Coronary artery (tissue), 2 donors: ENCODE data around the gene MRPL45.

ENCODE experiments used
- DNase-seq: peaks from one replicate; pipeline ENCODE4 v3.0.0-alpha.2; 2017; ENCODE audit warnings: low spot score
- H3K27ac ChIP-seq, 2 donors: fragments of 200-600 bp; sonication (generic); one replicate each; pipeline ENCODE4 v1.5.1; 2016 to 2019
- H3K4me3 ChIP-seq: fragments of 200-600 bp; sonication (generic); 2 replicates; pipeline ENCODE4 v1.5.1; 2016; ENCODE audit warnings: mild to moderate bottlenecking, moderate library complexity
- TF ChIP-seq, protein P1 (sequence below): fragments of 200-600 bp; sonication (generic); IDR thresholded peaks from one replicate; pipeline ENCODE4 v1.5.1; 2019; ENCODE audit warnings: antibody characterized with exemption

The MRPL45 gene

DNA sequence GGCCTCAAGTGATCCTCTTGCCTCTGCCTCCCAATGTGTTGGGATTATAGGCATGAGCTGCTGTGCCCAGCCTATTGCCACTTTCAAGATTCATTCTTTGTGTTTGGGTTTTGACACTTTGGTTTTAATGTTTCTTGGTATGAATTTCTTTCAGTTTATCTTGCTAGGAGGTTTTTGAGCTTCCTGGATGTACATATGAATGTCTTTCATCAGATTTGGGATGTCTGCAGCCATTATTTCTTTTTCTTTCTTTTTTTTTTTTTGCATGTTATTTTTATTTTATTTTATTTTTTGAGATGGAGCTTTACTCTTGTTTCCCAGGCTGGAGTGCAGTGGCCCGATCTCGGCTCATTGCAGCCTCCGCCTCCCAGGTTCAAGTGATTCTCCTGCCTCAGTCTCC is 18.5 kb downstream of the MRPL45 start:
- TF ChIP-seq, protein P1, sequence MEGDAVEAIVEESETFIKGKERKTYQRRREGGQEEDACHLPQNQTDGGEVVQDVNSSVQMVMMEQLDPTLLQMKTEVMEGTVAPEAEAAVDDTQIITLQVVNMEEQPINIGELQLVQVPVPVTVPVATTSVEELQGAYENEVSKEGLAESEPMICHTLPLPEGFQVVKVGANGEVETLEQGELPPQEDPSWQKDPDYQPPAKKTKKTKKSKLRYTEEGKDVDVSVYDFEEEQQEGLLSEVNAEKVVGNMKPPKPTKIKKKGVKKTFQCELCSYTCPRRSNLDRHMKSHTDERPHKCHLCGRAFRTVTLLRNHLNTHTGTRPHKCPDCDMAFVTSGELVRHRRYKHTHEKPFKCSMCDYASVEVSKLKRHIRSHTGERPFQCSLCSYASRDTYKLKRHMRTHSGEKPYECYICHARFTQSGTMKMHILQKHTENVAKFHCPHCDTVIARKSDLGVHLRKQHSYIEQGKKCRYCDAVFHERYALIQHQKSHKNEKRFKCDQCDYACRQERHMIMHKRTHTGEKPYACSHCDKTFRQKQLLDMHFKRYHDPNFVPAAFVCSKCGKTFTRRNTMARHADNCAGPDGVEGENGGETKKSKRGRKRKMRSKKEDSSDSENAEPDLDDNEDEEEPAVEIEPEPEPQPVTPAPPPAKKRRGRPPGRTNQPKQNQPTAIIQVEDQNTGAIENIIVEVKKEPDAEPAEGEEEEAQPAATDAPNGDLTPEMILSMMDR: no peak
- H3K27ac ChIP-seq: no peak overlapping the region
- no peak overlapping the region for H3K4me3 ChIP-seq
- DNase-seq: no peak

GRCh38 chr17:38317081-38317480 is 20.1 kb downstream of the MRPL45 start:
- no peak for DNase-seq
- no peak overlapping the region for H3K4me3 ChIP-seq
- H3K27ac ChIP-seq: no peak overlapping the region
- TF ChIP-seq, protein P1: no peak

GRCh38 chr17:38320482-38320881 is 23.5 kb downstream of the MRPL45 start:
- peak; percentile 17 for DNase-seq
- TF ChIP-seq, protein P1: no peak
- Histone ChIP-seq H3K27ac (no peak overlapping the region), H3K4me3 (no peak overlapping the region)

GRCh38 chr17:38322156-38322779 is 25.3 kb downstream of the MRPL45 start:
- TF ChIP-seq, protein P1: peak; percentile 63
- no peak overlapping the region for H3K4me3 ChIP-seq
- no peak overlapping the region for H3K27ac ChIP-seq
- DNase-seq: peak; percentile 54

GRCh38 chr17:38322897-38323296 is 25.9 kb downstream of the MRPL45 start:
- TF ChIP-seq, protein P1: no peak

DNA sequence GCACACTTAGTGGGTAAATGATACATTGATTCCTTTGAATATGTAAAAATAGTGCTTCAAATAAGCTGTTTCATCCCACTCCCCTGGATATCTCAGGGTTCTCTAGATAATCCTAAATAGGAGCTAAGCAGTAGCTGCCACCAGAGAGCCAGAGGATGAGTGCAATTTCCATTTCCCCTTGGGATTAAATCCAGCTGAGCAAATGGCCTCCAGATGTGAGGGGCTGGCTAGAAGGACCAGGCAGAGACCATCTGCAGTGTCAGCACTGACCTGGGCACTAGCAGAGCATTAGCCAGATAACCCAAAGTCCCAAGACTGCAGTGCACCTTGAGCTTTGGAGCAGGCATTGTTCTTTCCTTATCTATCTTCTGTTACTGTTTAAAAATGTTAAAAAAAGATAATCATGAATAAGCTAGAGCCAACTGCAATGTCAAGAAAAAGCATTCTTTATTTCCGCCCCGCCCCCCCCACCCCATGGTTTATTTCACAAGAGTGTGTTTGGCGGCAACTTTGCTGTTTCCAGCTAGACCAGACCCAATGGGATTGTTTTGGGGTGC is 27.3 kb downstream of the MRPL45 start:
- peak; percentile 36 for DNase-seq
- no peak overlapping the region for H3K4me3 ChIP-seq
- TF ChIP-seq, protein P1: no peak
- H3K27ac ChIP-seq: no peak overlapping the region

More at GRCh38 chr17:38322897-38323296, 25.9 kb downstream of the MRPL45 start:
- H3K4me3 ChIP-seq: no peak overlapping the region
- DNase-seq: peak; percentile 31
- no peak overlapping the region for H3K27ac ChIP-seq

DNA sequence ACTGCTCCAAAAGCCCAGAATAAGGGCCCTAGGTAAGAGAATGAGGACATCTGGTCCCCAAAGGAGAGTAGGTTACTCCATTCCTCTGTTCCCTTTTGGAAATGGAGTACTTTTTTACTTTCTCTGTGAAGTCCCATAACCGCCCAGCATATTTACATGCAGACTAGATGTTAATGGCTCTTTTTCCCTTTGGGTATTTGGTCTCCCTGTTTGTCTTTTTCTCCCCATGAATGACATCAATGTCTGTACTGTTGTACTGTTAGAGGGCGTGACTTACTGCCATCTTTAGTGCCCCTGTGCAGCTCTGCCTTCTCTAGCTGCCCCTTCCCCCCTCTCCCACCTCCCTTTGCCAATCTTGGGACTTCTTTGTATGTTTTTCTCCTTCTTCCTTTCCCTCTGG is 27.8 kb downstream of the MRPL45 start:
- Histone ChIP-seq H3K27ac (no peak overlapping the region), H3K4me3 (no peak overlapping the region)
- DNase-seq: no peak
- TF ChIP-seq, protein P1: no peak
